ENCODE measurements around the gene TBCK.

The TBCK gene

DNA sequence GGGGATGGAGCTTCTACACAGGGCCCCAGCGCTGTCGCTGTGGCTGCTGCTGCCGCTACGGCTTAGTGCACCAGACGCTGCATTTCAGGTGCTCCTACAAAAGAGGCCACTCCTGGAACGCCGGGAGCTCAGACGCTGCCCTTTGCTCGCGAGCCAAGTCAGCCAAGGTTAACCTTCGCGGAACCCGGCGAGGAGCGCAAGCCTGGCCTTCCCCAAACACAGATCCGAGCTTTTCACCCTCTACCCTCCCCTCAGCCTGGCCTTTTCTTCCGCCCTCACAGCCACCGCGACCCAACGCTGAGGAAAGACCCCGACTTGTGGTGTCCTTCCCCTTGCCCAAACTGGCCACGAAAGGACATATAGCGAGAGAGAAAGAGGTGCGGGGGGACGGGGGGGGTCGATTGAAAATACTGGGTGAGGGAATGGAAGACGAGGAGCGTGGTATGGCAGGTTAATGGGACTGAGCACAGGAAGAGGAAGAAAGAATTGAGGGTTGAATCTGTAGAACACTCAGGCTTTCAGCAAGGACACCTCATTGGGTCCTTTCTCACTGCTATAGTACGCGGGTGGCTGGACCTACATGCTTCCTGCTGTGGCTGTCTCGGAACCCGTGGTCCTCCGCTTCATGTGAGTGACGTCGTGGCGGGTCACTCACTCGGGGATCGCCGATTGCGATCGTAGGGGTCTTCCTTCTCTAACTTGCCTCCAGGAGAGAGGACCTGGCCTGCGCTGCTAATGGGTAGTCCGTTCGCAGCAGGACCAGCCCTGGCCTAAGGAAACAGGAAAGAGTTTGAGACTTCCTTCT lies at the start of gene TBCK, which contains the start of gene AIMP1:
Gene TBCK (minus strand): TSS at position 242 of the 805 bp plus-strand sequence. CDS start 7,249 bp downstream, outside the sequence.
Gene AIMP1 (plus strand): TSS at position 583 of the 805 bp plus-strand sequence. CDS start 8,460 bp downstream, outside the sequence.
- no peak for TF ChIP-seq FOXP2 (optimal IDR thresholded peaks at IDR 0.05; ENCODE audit: control extremely low read depth, extremely low read length, insufficient read depth)
- peak; percentile 84 for TF ChIP-seq POLR2AphosphoS5 (IDR thresholded peaks at IDR 0.05; ENCODE audit: borderline replicate concordance, low read depth, low read length)
- H3K9me3 ChIP-seq (ENCODE audit: low read depth, low read length), result no peaks in the 10 kb centered on the region
- peak within 1 kb of the TSS; percentile 96 for H3K27ac ChIP-seq
- H3K36me3 ChIP-seq (ENCODE audit: insufficient read depth, low read length), result peaks cover 7% of the 10 kb centered on the region
- H3K9ac ChIP-seq (ENCODE audit: insufficient read length), result peak within 1 kb of the TSS; percentile 98
- peak within 1 kb of the TSS; percentile 96 for H3K4me3 ChIP-seq
- DNase-seq (ENCODE audit: low read depth, low spot score), result peak; percentile 68

DNA sequence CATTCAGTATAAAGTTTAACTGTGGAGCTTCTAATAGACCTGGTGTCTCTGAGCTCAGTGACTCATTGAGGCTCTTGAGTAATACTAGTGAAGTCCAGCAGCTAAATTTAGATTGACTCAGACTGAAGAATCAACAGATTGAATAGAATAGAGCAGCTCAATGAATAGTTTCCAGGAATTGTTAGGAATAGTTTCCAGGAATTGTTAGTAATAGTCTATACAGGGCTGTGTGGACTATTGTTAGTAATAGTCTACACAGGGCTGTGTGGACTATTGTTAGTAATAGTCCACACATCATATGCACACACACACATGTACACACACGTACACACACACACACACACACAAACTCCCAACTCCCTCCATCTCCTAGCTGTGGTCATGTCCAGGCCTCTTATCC lies 49.6 kb upstream of the TBCK start:
- Histone ChIP-seq H3K27ac (no peak overlapping the region), H3K36me3 (ENCODE audit: insufficient read depth, low read length) (no peaks in the 10 kb centered on the region), H3K9ac (ENCODE audit: insufficient read length) (no peak overlapping the region), H3K9me3 (ENCODE audit: low read depth, low read length) (no peaks in the 10 kb centered on the region), H3K4me3 (no peak overlapping the region)
- no peak for TF ChIP-seq EZH2 (IDR thresholded peaks at IDR 0.05)
- TF ChIP-seq POLR2AphosphoS5 (IDR thresholded peaks at IDR 0.05; ENCODE audit: borderline replicate concordance, low read depth, low read length), result no peak
- TF ChIP-seq FOXP2 (optimal IDR thresholded peaks at IDR 0.05; ENCODE audit: control extremely low read depth, extremely low read length, insufficient read depth), result no peak
- DNase-seq (ENCODE audit: low read depth, low spot score), result no peak

DNA sequence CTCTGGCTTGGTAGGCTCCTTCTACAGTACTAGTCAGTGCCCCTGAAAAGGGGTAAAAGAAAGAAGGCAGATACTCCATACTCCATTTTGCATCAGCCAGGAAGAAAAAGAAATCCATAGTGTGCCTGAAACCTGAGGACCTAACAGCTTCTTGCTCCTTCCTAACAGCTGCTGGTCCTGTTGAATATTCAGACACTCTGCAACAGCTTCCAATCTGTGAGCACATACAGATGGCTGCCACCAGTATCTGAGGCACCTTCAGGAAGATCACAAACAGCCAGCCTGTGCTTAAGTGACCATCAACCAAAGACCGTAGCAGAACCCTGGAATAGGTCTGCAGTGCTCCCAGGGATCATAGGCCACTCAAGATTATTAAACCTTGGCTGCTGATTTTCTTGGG lies 48.3 kb upstream of the TBCK start:
- H3K4me3 ChIP-seq, result no peak overlapping the region
- H3K27ac ChIP-seq, result no peak overlapping the region
- no peak overlapping the region for H3K9ac ChIP-seq (ENCODE audit: insufficient read length)
- no peak for DNase-seq (ENCODE audit: low read depth, low spot score)
- TF ChIP-seq POLR2AphosphoS5 (IDR thresholded peaks at IDR 0.05; ENCODE audit: borderline replicate concordance, low read depth, low read length) (no peak), FOXP2 (optimal IDR thresholded peaks at IDR 0.05; ENCODE audit: control extremely low read depth, extremely low read length, insufficient read depth) (no peak), EZH2 (IDR thresholded peaks at IDR 0.05) (no peak)
- no peaks in the 10 kb centered on the region for H3K36me3 ChIP-seq (ENCODE audit: insufficient read depth, low read length)
- no peaks in the 10 kb centered on the region for H3K9me3 ChIP-seq (ENCODE audit: low read depth, low read length)

GRCh38 chr4:106362086-106362825 lies 46.2 kb upstream of the TBCK start:
- Histone ChIP-seq H3K4me3 (no peak overlapping the region), H3K27ac (no peak overlapping the region), H3K9me3 (ENCODE audit: low read depth, low read length) (peaks cover 5% of the 10 kb centered on the region; the same call in 1 of the 2 replicates), H3K9ac (ENCODE audit: insufficient read length) (no peak overlapping the region), H3K36me3 (ENCODE audit: insufficient read depth, low read length) (no peaks in the 10 kb centered on the region)
- no peak for DNase-seq (ENCODE audit: low read depth, low spot score)
- no peak for TF ChIP-seq EZH2 (IDR thresholded peaks at IDR 0.05)
- no peak for TF ChIP-seq FOXP2 (optimal IDR thresholded peaks at IDR 0.05; ENCODE audit: control extremely low read depth, extremely low read length, insufficient read depth)
- TF ChIP-seq POLR2AphosphoS5 (IDR thresholded peaks at IDR 0.05; ENCODE audit: borderline replicate concordance, low read depth, low read length), result no peak

- Histone ChIP-seq H3K9ac (ENCODE audit: insufficient read length) (no peak overlapping the region), H3K27ac (no peak overlapping the region), H3K36me3 (ENCODE audit: insufficient read depth, low read length) (no peaks in the 10 kb centered on the region), H3K9me3 (ENCODE audit: low read depth, low read length) (peaks cover 5% of the 10 kb centered on the region; the same call in 1 of the 2 replicates), H3K4me3 (no peak overlapping the region)
- DNase-seq (ENCODE audit: low read depth, low spot score), result no peak
- TF ChIP-seq POLR2AphosphoS5 (IDR thresholded peaks at IDR 0.05; ENCODE audit: borderline replicate concordance, low read depth, low read length) (no peak), EZH2 (IDR thresholded peaks at IDR 0.05) (no peak), FOXP2 (optimal IDR thresholded peaks at IDR 0.05; ENCODE audit: control extremely low read depth, extremely low read length, insufficient read depth) (no peak)
These were observed 42.9 kb upstream of the TBCK start for GRCh38 chr4:106358899-106359298.

DNA sequence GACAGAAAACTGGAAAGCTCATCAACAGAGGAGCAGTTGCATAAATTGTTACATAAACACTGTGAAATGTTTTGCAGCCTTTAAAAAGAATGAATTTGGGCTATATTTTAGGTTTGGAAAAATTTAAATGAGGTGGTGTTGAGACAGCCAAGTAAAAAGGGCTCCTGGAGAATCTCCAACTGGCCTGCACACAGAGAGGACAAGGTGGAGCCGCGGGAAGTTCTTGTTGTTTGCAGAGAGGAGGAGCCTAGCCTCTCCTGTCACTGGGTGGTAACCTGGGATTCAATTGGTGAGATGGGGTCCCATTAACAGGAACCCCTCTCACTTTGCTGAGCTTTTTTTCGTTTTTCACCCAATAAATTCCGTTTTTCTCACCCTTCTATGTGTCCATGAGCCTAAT lies 39.2 kb upstream of the TBCK start:
- Histone ChIP-seq H3K27ac (no peak overlapping the region), H3K36me3 (ENCODE audit: insufficient read depth, low read length) (0 out of 2 replicates have a peak, but pooled peaks cover 6% of the 10 kb centered on the region), H3K9ac (ENCODE audit: insufficient read length) (no peak overlapping the region), H3K9me3 (ENCODE audit: low read depth, low read length) (peaks cover 5% of the 10 kb centered on the region; the same call in 1 of the 2 replicates), H3K4me3 (no peak overlapping the region)
- no peak for DNase-seq (ENCODE audit: low read depth, low spot score)
- no peak for TF ChIP-seq FOXP2 (optimal IDR thresholded peaks at IDR 0.05; ENCODE audit: control extremely low read depth, extremely low read length, insufficient read depth)
- TF ChIP-seq EZH2 (IDR thresholded peaks at IDR 0.05), result no peak
- TF ChIP-seq POLR2AphosphoS5 (IDR thresholded peaks at IDR 0.05; ENCODE audit: borderline replicate concordance, low read depth, low read length), result no peak

GRCh38 chr4:106353786-106354185 lies 37.8 kb upstream of the TBCK start:
- no peak for DNase-seq (ENCODE audit: low read depth, low spot score)
- peaks cover 13% of the 10 kb centered on the region for H3K36me3 ChIP-seq (ENCODE audit: insufficient read depth, low read length)
- TF ChIP-seq FOXP2 (optimal IDR thresholded peaks at IDR 0.05; ENCODE audit: control extremely low read depth, extremely low read length, insufficient read depth) (no peak), EZH2 (IDR thresholded peaks at IDR 0.05) (no peak), POLR2AphosphoS5 (IDR thresholded peaks at IDR 0.05; ENCODE audit: borderline replicate concordance, low read depth, low read length) (no peak)
- H3K9me3 ChIP-seq (ENCODE audit: low read depth, low read length), result peaks cover 5% of the 10 kb centered on the region; the same call in 1 of the 2 replicates
- no peak overlapping the region for H3K9ac ChIP-seq (ENCODE audit: insufficient read length)
- no peak overlapping the region for H3K27ac ChIP-seq
- no peak overlapping the region for H3K4me3 ChIP-seq

- DNase-seq (ENCODE audit: low read depth, low spot score), result no peak
- Histone ChIP-seq H3K4me3 (no peak overlapping the region), H3K36me3 (ENCODE audit: insufficient read depth, low read length) (peaks cover 33% of the 10 kb centered on the region), H3K9ac (ENCODE audit: insufficient read length) (no peak overlapping the region), H3K9me3 (ENCODE audit: low read depth, low read length) (no peaks in the 10 kb centered on the region), H3K27ac (no peak overlapping the region)
- TF ChIP-seq EZH2 (IDR thresholded peaks at IDR 0.05), result no peak
- TF ChIP-seq POLR2AphosphoS5 (IDR thresholded peaks at IDR 0.05; ENCODE audit: borderline replicate concordance, low read depth, low read length), result no peak
- TF ChIP-seq FOXP2 (optimal IDR thresholded peaks at IDR 0.05; ENCODE audit: control extremely low read depth, extremely low read length, insufficient read depth), result no peak
These were observed 35.0 kb upstream of the TBCK start for GRCh38 chr4:106351016-106351415.

All from SK-N-MC (cell line).